Measurements from ENCODE around the gene GMEB2. TPM values are rescaled to one million over a fixed set of nuclear protein-coding genes. Genes with fewer than 3 reads are reported as not detected.
"Not testable (repeated sequence)": the region's sequence is repeated elsewhere in the genome, so short reads cannot be mapped to it uniquely, and the experiment has no call there.

The GMEB2 gene
- total RNA-seq, 1 experiment from 2014 or later, result 21.5 TPM

GRCh38 chr20:63652192-63652980, 25.5 kb upstream of the GMEB2 start:
- POLR2A ChIA-PET, result interaction anchor here (0.8 to 1.0 kb wide), 3 partner anchors 11 to 714 kb away, joined by 3 to 8 read pairs (median 5); partner anchors contain the start of genes ARFRP1, GID8 and ZGPAT

GRCh38 chr20:63651942-63652191, 25.0 kb upstream of the GMEB2 start:
- ChIA-PET CTCF (interaction anchor here (0.6 to 1.8 kb wide), 3 partner anchors 10 to 175 kb away, joined by 3 to 9 read pairs (median 4); partner anchors contain the start of gene PTK6), POLR2A (interaction anchor here (0.8 kb wide), 1 partner anchor 10 kb away, joined by 5 read pairs; no protein-coding TSS in a partner anchor)
- peaks cover 7% of the 10 kb centered on the region for H3K4me1 Mint-ChIP-seq (ENCODE audit: low read depth, unreplicated experiment)
- H3K27me3 Mint-ChIP-seq (ENCODE audit: insufficient read depth, unreplicated experiment), result peaks cover 4% of the 10 kb centered on the region
- Histone ChIP-seq H3K36me3 (ENCODE audit: control insufficient read depth, insufficient read depth, low read length) (no peaks in the 10 kb centered on the region), H3K4me1 (peaks cover 5% of the 10 kb centered on the region; the same call in 1 of the 2 replicates), H3K4me3 (ENCODE audit: low read depth, low read length) (peak overlapping the region; percentile 87), H3K27me3 (replicated peaks; ENCODE audit: control insufficient read depth, insufficient read depth, low read length) (no peaks in the 10 kb centered on the region), H3K9me3 (no peaks in the 10 kb centered on the region)
- H3K27ac Mint-ChIP-seq (ENCODE audit: unreplicated experiment), result peak overlapping the region; percentile 7
- BruUV-seq (replicated peaks), result no TSS peak
- H3K9me3 Mint-ChIP-seq (ENCODE audit: unreplicated experiment), result no peaks in the 10 kb centered on the region
- peak overlapping the region; percentile 86 for H3K4me3 Mint-ChIP-seq (ENCODE audit: unreplicated experiment)
- peaks cover 10% of the 10 kb centered on the region for H3K36me3 Mint-ChIP-seq (ENCODE audit: insufficient read depth, unreplicated experiment)
- intact Hi-C loops (cut with micrococcal nuclease; ENCODE audit: unreplicated experiment), result no loop called here
- TF ChIP-seq CTCF (IDR thresholded peaks at IDR 0.05; ENCODE audit: insufficient read depth in 1 of 2, low read depth in 1 of 2, low read length in 1 of 2, severe bottlenecking in 1 of 2, unreplicated experiment in 1 of 2), result no peak
- DNase-seq, result peak in 1 of 2 experiments; percentile 56

More at GRCh38 chr20:63652192-63652980, 25.5 kb upstream of the GMEB2 start:
- no TSS peak for BruUV-seq (replicated peaks)
- intact Hi-C loops (cut with micrococcal nuclease; ENCODE audit: unreplicated experiment), result no loop called here
- TF ChIP-seq CTCF (IDR thresholded peaks at IDR 0.05; ENCODE audit: insufficient read depth in 1 of 2, low read depth in 1 of 2, low read length in 1 of 2, severe bottlenecking in 1 of 2, unreplicated experiment in 1 of 2), result peak; percentile 15 to 30
- Histone ChIP-seq H3K27me3 (replicated peaks; ENCODE audit: control insufficient read depth, insufficient read depth, low read length) (no peaks in the 10 kb centered on the region), H3K4me3 (ENCODE audit: low read depth, low read length) (peak overlapping the region; percentile 87), H3K4me1 (peaks cover 5% of the 10 kb centered on the region; the same call in 1 of the 2 replicates), H3K9me3 (no peaks in the 10 kb centered on the region), H3K36me3 (ENCODE audit: control insufficient read depth, insufficient read depth, low read length) (no peaks in the 10 kb centered on the region)
- Mint-ChIP-seq H3K36me3 (ENCODE audit: insufficient read depth, unreplicated experiment) (peaks cover 10% of the 10 kb centered on the region), H3K27me3 (ENCODE audit: insufficient read depth, unreplicated experiment) (peaks cover 4% of the 10 kb centered on the region), H3K9me3 (ENCODE audit: unreplicated experiment) (no peaks in the 10 kb centered on the region), H3K27ac (ENCODE audit: unreplicated experiment) (no peak overlapping the region), H3K4me3 (ENCODE audit: unreplicated experiment) (peak overlapping the region; percentile 86), H3K4me1 (ENCODE audit: low read depth, unreplicated experiment) (peaks cover 7% of the 10 kb centered on the region)
- DNase-seq, result peak; percentile 71 to 75
- CTCF ChIA-PET, result interaction anchor here (0.6 to 1.8 kb wide), 4 partner anchors 10 to 175 kb away, joined by 3 to 13 read pairs (median 6); partner anchors contain the start of gene PTK6

GRCh38 chr20:63650486-63650885, 23.6 kb upstream of the GMEB2 start:
- intact Hi-C loops (cut with micrococcal nuclease; ENCODE audit: unreplicated experiment); H3K4me1 ChIP-seq; CTCF ChIA-PET; H3K36me3 ChIP-seq (ENCODE audit: control insufficient read depth, insufficient read depth, low read length); DNase-seq; H3K4me3 ChIP-seq (ENCODE audit: low read depth, low read length); H3K27me3 ChIP-seq (replicated peaks; ENCODE audit: control insufficient read depth, insufficient read depth, low read length); BruUV-seq (replicated peaks); H3K9me3 Mint-ChIP-seq (ENCODE audit: unreplicated experiment); H3K9me3 ChIP-seq; H3K27me3 Mint-ChIP-seq (ENCODE audit: insufficient read depth, unreplicated experiment); H3K27ac Mint-ChIP-seq (ENCODE audit: unreplicated experiment); H3K4me3 Mint-ChIP-seq (ENCODE audit: unreplicated experiment); H3K4me1 Mint-ChIP-seq (ENCODE audit: low read depth, unreplicated experiment); POLR2A ChIA-PET: not testable (repeated sequence)
- H3K36me3 Mint-ChIP-seq (ENCODE audit: insufficient read depth, unreplicated experiment), result peaks cover 10% of the 10 kb centered on the region

Measured in Caco-2 (cell line).